GM18505 (cell line): Measurements from ENCODE around the gene SDHB.

Experiments used
- ATAC-seq: cut with Tn5 transposase; IDR thresholded peaks from one replicate; pipeline ENCODE4 v1.9.1; 2021; ENCODE audit not compliant: unreplicated experiment
- POLR2A ChIP-seq: IDR thresholded peaks from 4 replicates; pipeline ENCODE4 v1.6.1; 2011; ENCODE audit warnings: borderline replicate concordance; ENCODE audit not compliant: insufficient read depth, insufficient read length; ENCODE audit errors: extremely low read depth

SDHB gene

GRCh38 chr1:16973215-16973614 is 80.6 kb downstream of the SDHB start:
- ATAC-seq = no peak
- no peak for TF ChIP-seq POLR2A

GRCh38 chr1:16972189-16972895 is 81.5 kb downstream of the SDHB start:
- TF ChIP-seq POLR2A = no peak
- no peak for ATAC-seq

GRCh38 chr1:16971341-16972188 is 82.3 kb downstream of the SDHB start:
- no peak for ATAC-seq

GRCh38 chr1:16970132-16970910 is 83.5 kb downstream of the SDHB start:
- no peak for TF ChIP-seq POLR2A
- ATAC-seq = no peak

More at GRCh38 chr1:16971341-16972188, 82.3 kb downstream of the SDHB start:
- TF ChIP-seq POLR2A = no peak

- no peak for ATAC-seq
These were observed 84.2 kb downstream of the SDHB start for GRCh38 chr1:16969651-16970050.

GRCh38 chr1:16969057-16969611 is 84.7 kb downstream of the SDHB start:
- TF ChIP-seq POLR2A = no peak
- ATAC-seq = no peak

More at GRCh38 chr1:16969651-16970050, 84.2 kb downstream of the SDHB start:
- TF ChIP-seq POLR2A = no peak
